ENCODE measurements around the gene CRYBA4.

DNA sequence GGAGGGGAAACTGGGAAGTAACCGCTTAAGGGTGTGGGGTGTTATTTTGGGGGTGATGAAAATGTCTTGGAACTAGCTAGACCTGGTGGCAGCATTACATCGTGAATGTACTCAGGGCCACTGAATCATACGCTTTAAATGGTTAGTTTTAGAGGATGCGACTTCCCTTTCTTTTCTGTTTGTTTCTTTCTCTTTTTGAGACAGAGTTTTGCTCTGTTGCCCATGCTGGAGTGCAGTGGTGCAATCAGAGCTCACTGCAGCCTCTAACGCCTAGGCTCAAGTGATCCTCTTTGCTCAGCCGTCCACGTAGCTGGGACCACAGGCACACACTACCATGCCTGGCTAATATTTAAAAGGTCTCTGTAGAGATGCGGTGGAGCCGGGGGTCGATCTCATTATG, 30.1 kb downstream of the CRYBA4 start:
- no peak for TF ChIP-seq POLR2A (IDR thresholded peaks at IDR 0.05)
- TF ChIP-seq, protein P1, sequence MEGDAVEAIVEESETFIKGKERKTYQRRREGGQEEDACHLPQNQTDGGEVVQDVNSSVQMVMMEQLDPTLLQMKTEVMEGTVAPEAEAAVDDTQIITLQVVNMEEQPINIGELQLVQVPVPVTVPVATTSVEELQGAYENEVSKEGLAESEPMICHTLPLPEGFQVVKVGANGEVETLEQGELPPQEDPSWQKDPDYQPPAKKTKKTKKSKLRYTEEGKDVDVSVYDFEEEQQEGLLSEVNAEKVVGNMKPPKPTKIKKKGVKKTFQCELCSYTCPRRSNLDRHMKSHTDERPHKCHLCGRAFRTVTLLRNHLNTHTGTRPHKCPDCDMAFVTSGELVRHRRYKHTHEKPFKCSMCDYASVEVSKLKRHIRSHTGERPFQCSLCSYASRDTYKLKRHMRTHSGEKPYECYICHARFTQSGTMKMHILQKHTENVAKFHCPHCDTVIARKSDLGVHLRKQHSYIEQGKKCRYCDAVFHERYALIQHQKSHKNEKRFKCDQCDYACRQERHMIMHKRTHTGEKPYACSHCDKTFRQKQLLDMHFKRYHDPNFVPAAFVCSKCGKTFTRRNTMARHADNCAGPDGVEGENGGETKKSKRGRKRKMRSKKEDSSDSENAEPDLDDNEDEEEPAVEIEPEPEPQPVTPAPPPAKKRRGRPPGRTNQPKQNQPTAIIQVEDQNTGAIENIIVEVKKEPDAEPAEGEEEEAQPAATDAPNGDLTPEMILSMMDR (IDR thresholded peaks at IDR 0.05) = no peak

All from Peyer's patch (tissue), 4 donors.